OCI-LY3 (cell line): ENCODE results near the gene MAPKAPK2.

Experiments used
- EZH2phosphoT487 ChIP-seq: fragments of 200-600 bp; shearing (Covaris generic); IDR thresholded peaks from 2 replicates; pipeline ENCODE4 v1.6.1; 2018; ENCODE audit warnings: antibody characterized with exemption, mixed run types, low read depth
- TF ChIP-seq, protein P1 (sequence below): fragments of 200-600, 300-600 bp; sonication (generic); IDR thresholded peaks from 2 replicates; pipeline ENCODE4 v1.5.1; 2014; ENCODE audit warnings: antibody characterized with exemption, low read length, low read depth

DNA sequence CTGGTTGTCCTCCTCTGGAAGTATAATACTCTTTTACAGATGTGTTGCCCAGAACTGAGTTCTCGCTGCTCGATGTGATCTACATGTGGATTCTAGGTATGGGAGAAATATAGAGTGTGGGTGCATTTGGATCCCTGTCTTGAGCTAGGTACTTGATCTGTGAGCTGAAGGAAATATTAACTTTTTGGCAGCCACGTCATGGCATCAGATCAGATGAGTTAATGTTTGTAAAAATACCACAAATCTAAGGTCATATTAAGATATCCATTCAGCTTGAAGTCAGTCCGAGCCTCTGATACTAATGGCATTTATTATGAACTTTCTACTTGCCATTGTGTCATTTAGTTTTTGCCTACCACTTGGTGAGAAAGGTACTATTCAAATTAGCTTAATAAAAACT lies 24.6 kb downstream of the MAPKAPK2 start:
- TF ChIP-seq, protein P1, sequence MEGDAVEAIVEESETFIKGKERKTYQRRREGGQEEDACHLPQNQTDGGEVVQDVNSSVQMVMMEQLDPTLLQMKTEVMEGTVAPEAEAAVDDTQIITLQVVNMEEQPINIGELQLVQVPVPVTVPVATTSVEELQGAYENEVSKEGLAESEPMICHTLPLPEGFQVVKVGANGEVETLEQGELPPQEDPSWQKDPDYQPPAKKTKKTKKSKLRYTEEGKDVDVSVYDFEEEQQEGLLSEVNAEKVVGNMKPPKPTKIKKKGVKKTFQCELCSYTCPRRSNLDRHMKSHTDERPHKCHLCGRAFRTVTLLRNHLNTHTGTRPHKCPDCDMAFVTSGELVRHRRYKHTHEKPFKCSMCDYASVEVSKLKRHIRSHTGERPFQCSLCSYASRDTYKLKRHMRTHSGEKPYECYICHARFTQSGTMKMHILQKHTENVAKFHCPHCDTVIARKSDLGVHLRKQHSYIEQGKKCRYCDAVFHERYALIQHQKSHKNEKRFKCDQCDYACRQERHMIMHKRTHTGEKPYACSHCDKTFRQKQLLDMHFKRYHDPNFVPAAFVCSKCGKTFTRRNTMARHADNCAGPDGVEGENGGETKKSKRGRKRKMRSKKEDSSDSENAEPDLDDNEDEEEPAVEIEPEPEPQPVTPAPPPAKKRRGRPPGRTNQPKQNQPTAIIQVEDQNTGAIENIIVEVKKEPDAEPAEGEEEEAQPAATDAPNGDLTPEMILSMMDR, result no peak
- no peak for TF ChIP-seq EZH2phosphoT487
